Caco-2 (cell line): Measurements from ENCODE around the gene ADIPOR2. TPM values are rescaled to one million over a fixed set of nuclear protein-coding genes. Genes with fewer than 3 reads are reported as not detected.

Experiments used
- BruUV-seq: library from RNA; stranded (reverse); fragments of 400-500 nt; replicated peaks from 2 replicates; lab custom pipeline; 2021; lab: Mats Ljungman, UMichigan
- CTCF ChIA-PET: fragments of 300-600 bp; sonication (Branson Sonifier 250); formaldehyde crosslinking; loops from one replicate; lab custom pipeline; 2022; ENCODE audit warnings: antibody characterized with exemption; lab: Charles Lee
- POLR2A ChIA-PET: fragments of 300-600 bp; sonication (Branson Sonifier 250); formaldehyde crosslinking; loops from one replicate; lab custom pipeline; 2022; ENCODE audit warnings: antibody characterized with exemption; lab: Charles Lee
- DNase-seq, 2 experiments: peaks; one replicate each; pipeline versions ENCODE4 v3.0.0 to v3.0.0-alpha.2; 2020 to 2022
- H3K27me3 ChIP-seq: replicated peaks from 2 replicates; pipeline ENCODE4 v1.6.0; 2011; ENCODE audit warnings: low read length; ENCODE audit not compliant: control insufficient read depth, insufficient read depth
- H3K36me3 ChIP-seq: 2 replicates; pipeline ENCODE4 v1.5.1; 2011; ENCODE audit warnings: low read length; ENCODE audit not compliant: control insufficient read depth, insufficient read depth
- H3K4me1 ChIP-seq: fragments of 250-450 bp; sonication (Bioruptor Pico); 2 replicates; pipeline ENCODE4 v1.5.1; 2020; ENCODE audit warnings: mild to moderate bottlenecking
- H3K4me3 ChIP-seq: 2 replicates; pipeline ENCODE4 v1.5.1; 2011; ENCODE audit warnings: low read depth, mild to moderate bottlenecking, control low read depth, low read length
- H3K9me3 ChIP-seq: fragments of 250-450 bp; sonication (Bioruptor Pico); 2 replicates; pipeline ENCODE4 v1.5.1; 2020; ENCODE audit warnings: mild to moderate bottlenecking, moderate library complexity
- H3K27ac Mint-ChIP-seq: one replicate; pipeline ENCODE4 v1.8.0; 2022; ENCODE audit warnings: mixed read lengths; ENCODE audit not compliant: unreplicated experiment
- H3K27me3 Mint-ChIP-seq: one replicate; pipeline ENCODE4 v1.8.0; 2022; ENCODE audit warnings: mixed read lengths; ENCODE audit not compliant: insufficient read depth, unreplicated experiment
- H3K36me3 Mint-ChIP-seq: one replicate; pipeline ENCODE4 v1.8.0; 2022; ENCODE audit warnings: mild to moderate bottlenecking, mixed read lengths; ENCODE audit not compliant: insufficient read depth, unreplicated experiment
- H3K4me1 Mint-ChIP-seq: one replicate; pipeline ENCODE4 v1.8.0; 2022; ENCODE audit warnings: low read depth, mixed read lengths; ENCODE audit not compliant: unreplicated experiment
- H3K4me3 Mint-ChIP-seq: one replicate; pipeline ENCODE4 v1.8.0; 2022; ENCODE audit warnings: mild to moderate bottlenecking, moderate library complexity, mixed read lengths; ENCODE audit not compliant: unreplicated experiment
- H3K9me3 Mint-ChIP-seq: one replicate; pipeline ENCODE4 v1.8.0; 2022; ENCODE audit warnings: mixed read lengths; ENCODE audit not compliant: unreplicated experiment
- intact Hi-C: fragments of 100-400 bp; cut with micrococcal nuclease; formaldehyde crosslinking; loops from one replicate; pipeline ENCODE4 v1.10.0; 2022; ENCODE audit not compliant: unreplicated experiment
- total RNA-seq: library from RNA; stranded (reverse); gene quantifications from 2 replicates; pipeline ENCODE4 v1.2.3, GENCODE V29; 2022
- TF ChIP-seq, protein P1 (sequence below), 2 experiments: fragments of 200-600 bp in 1 of 2; IDR thresholded peaks; 1 replicate in 1 of 2; 2 replicates in 1 of 2; pipeline versions ENCODE4 v1.5.1 to v1.8.0; 2011 to 2022; ENCODE audit warnings: antibody characterized with exemption in 1 of 2, control low read depth in 1 of 2, inconsistent platforms in 1 of 2, low read depth in 1 of 2, low read length in 1 of 2, mild to moderate bottlenecking in 1 of 2, moderate library complexity in 1 of 2; ENCODE audit not compliant: insufficient read depth in 1 of 2, severe bottlenecking in 1 of 2, unreplicated experiment in 1 of 2

Gene ADIPOR2
- total RNA-seq, 1 experiment from 2014 or later = 119 TPM

DNA sequence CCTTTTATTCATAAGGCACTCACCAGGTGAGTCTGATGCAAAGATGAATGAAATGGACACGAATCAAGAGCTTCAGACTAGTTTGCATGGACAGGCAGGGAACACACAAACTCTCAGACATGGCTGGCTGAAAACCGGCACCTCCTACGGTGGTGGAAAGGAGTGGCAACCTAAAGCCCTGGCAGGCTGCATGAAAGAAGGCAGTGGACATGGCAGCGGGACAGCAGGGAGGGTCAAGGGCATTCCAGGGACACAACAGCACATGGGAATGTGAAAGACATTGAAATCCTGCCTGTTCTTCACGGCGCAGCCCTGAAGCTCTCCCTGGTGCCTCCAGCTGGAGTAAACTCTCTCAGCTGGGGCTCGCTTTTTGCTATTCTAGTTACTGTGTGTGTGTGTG lies 112.9 kb downstream of the ADIPOR2 start:
- no TSS peak for BruUV-seq

DNA sequence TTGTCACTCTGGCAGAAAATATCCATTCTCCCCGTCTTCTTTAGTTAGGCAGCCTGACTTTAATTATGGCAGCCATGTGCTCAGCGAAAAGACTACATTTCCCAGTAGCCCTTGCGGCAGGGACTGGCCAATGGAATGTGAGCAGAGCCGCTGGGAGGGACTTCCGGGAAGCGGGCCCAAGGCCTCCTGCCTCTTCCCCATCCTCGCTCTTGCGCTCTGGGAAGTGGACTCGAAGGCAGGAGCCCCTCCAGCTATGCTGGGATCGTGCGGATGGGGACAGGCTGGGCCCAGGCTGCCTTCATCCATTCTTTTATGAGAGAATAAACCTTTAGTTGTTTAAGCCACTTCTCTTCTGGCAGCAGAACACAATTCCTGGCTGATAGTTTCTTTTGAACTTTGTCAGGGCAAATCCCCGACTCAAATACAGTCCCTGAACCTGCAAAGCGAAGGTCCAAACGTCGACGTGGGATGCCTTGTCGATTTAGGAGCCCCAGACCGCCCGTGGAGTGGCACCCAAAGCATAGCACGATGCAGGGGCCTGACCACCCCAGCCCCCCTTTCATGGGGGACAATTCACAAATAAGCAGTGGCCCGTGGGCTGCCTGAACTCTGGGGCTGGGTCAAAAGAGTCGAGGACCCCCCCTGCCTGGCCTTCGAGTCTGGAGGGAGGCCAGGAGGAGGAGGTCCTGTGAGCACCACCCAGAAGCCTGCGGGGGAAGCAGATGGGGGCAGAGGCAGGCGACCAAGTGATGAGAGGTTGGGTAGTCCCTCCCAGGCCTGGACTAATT lies 113.9 kb downstream of the ADIPOR2 start:
- Mint-ChIP-seq H3K27me3 (no peaks in the 10 kb centered on the region), H3K4me3 (no peak overlapping the region), H3K4me1 (peaks cover 8% of the 10 kb centered on the region), H3K9me3 (no peaks in the 10 kb centered on the region), H3K27ac (no peak overlapping the region), H3K36me3 (no peaks in the 10 kb centered on the region)
- Histone ChIP-seq H3K4me1 (peaks cover 6% of the 10 kb centered on the region; the same call in 1 of the 2 replicates), H3K9me3 (no peaks in the 10 kb centered on the region), H3K27me3 (no peaks in the 10 kb centered on the region), H3K36me3 (no peaks in the 10 kb centered on the region), H3K4me3 (no peak overlapping the region)
- ChIA-PET CTCF (no interaction called here), POLR2A (no interaction called here)
- no TSS peak for BruUV-seq
- TF ChIP-seq, protein P1, sequence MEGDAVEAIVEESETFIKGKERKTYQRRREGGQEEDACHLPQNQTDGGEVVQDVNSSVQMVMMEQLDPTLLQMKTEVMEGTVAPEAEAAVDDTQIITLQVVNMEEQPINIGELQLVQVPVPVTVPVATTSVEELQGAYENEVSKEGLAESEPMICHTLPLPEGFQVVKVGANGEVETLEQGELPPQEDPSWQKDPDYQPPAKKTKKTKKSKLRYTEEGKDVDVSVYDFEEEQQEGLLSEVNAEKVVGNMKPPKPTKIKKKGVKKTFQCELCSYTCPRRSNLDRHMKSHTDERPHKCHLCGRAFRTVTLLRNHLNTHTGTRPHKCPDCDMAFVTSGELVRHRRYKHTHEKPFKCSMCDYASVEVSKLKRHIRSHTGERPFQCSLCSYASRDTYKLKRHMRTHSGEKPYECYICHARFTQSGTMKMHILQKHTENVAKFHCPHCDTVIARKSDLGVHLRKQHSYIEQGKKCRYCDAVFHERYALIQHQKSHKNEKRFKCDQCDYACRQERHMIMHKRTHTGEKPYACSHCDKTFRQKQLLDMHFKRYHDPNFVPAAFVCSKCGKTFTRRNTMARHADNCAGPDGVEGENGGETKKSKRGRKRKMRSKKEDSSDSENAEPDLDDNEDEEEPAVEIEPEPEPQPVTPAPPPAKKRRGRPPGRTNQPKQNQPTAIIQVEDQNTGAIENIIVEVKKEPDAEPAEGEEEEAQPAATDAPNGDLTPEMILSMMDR (IDR thresholded peaks at IDR 0.05; ENCODE audit: insufficient read depth in 1 of 2, low read depth in 1 of 2, low read length in 1 of 2, severe bottlenecking in 1 of 2, unreplicated experiment in 1 of 2) = no peak
- intact Hi-C loops = no loop called here
- peak; percentile 91 to 93 for DNase-seq

More for the DNA sequence above, 112.9 kb downstream of the ADIPOR2 start:
- no peak overlapping the region for H3K4me3 Mint-ChIP-seq
- no peaks in the 10 kb centered on the region for H3K27me3 Mint-ChIP-seq
- TF ChIP-seq, protein P1 (IDR thresholded peaks at IDR 0.05; ENCODE audit: insufficient read depth in 1 of 2, low read depth in 1 of 2, low read length in 1 of 2, severe bottlenecking in 1 of 2, unreplicated experiment in 1 of 2) = no peak
- POLR2A ChIA-PET = no interaction called here
- CTCF ChIA-PET = interaction anchor here (1.6 kb wide), 1 partner anchor 136 kb away, joined by 5 read pairs; no protein-coding TSS in a partner anchor
- DNase-seq = peak in 1 of 2 experiments; percentile 21
- H3K4me1 ChIP-seq = peaks cover 6% of the 10 kb centered on the region; the same call in 1 of the 2 replicates
- intact Hi-C loops = no loop called here
- no peaks in the 10 kb centered on the region for H3K27me3 ChIP-seq
- H3K27ac Mint-ChIP-seq = no peak overlapping the region
- no peak overlapping the region for H3K4me3 ChIP-seq
- H3K9me3 ChIP-seq = no peaks in the 10 kb centered on the region
- H3K4me1 Mint-ChIP-seq = peaks cover 8% of the 10 kb centered on the region
- no peaks in the 10 kb centered on the region for H3K36me3 ChIP-seq
- no peaks in the 10 kb centered on the region for H3K36me3 Mint-ChIP-seq
- no peaks in the 10 kb centered on the region for H3K9me3 Mint-ChIP-seq

DNA sequence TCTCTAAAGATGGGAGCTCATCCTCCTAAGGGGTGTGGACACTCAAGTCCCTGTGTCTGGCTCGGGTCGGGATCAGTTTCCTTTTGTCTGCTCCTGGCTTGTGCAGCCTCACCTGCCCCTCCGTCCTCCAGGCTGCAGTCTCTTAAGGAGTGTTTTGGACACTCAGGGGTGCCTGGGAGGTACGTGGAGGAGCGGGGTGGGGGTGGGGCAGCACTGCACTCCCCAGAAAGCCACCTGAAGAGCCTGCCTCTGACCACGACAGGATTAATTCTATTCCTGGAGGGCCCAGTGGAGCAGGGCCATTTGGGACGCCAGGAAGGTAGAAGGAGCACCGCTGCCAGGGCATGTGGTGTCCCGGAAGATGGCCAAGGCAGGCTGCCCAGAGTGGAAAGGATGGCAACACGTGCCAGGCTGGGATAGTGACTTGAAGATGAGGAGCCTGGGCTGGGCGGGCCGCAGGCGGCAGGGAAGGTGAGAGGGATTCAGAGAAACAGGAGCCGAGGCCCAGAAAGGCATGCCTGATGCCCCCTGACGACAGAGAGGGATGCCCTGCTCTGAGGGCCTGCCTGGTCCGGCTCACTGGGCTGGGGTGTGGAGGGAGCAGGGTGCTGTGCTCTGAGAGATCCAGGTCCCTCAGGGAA lies 114.7 kb downstream of the ADIPOR2 start:
- peaks cover 8% of the 10 kb centered on the region for H3K4me1 Mint-ChIP-seq
- CTCF ChIA-PET = interaction anchor here (1.2 kb wide), 1 partner anchor 10 kb away, joined by 3 read pairs; no protein-coding TSS in a partner anchor
- Histone ChIP-seq H3K4me1 (peaks cover 6% of the 10 kb centered on the region; the same call in 1 of the 2 replicates), H3K27me3 (no peaks in the 10 kb centered on the region), H3K4me3 (no peak overlapping the region), H3K9me3 (no peaks in the 10 kb centered on the region), H3K36me3 (no peaks in the 10 kb centered on the region)
- POLR2A ChIA-PET = no interaction called here
- DNase-seq = no peak
- H3K36me3 Mint-ChIP-seq = no peaks in the 10 kb centered on the region
- H3K9me3 Mint-ChIP-seq = no peaks in the 10 kb centered on the region
- no TSS peak for BruUV-seq
- TF ChIP-seq, protein P1 (IDR thresholded peaks at IDR 0.05; ENCODE audit: insufficient read depth in 1 of 2, low read depth in 1 of 2, low read length in 1 of 2, severe bottlenecking in 1 of 2, unreplicated experiment in 1 of 2) = no peak
- no peak overlapping the region for H3K27ac Mint-ChIP-seq
- no peaks in the 10 kb centered on the region for H3K27me3 Mint-ChIP-seq
- no peak overlapping the region for H3K4me3 Mint-ChIP-seq
- intact Hi-C loops = no loop called here
